Stimulated activated CD8-positive, alpha-beta memory T cell treated with anti-CD3 and anti-CD28 coated beads, Interleukin-15, amount 100 ng/mL, for 24 hours (primary cell): Measurements from ENCODE around the gene IBTK.
"Not testable (repeated sequence)": the region's sequence is repeated elsewhere in the genome, so short reads cannot be mapped to it uniquely, and the experiment has no call there.

ENCODE experiments used
- DNase-seq: peaks from one replicate; pipeline ENCODE4 v3.0.0-alpha.2; 2020; ENCODE audit warnings: low read depth

Gene IBTK

GRCh38 chr6:82176616-82177015 is 70.9 kb downstream of the IBTK start:
- no peak for DNase-seq

GRCh38 chr6:82172594-82172993 is 75.0 kb downstream of the IBTK start:
- no peak for DNase-seq

- no peak for DNase-seq
These were observed 78.2 kb downstream of the IBTK start for GRCh38 chr6:82169138-82169876.

- no peak for DNase-seq
These were observed 81.1 kb downstream of the IBTK start for GRCh38 chr6:82166493-82166892.

GRCh38 chr6:82160255-82160990 is 87.1 kb downstream of the IBTK start:
- DNase-seq: no peak

- not testable (repeated sequence) for DNase-seq
These were observed 94.8 kb downstream of the IBTK start for GRCh38 chr6:82152786-82153185.

GRCh38 chr6:82151147-82151546 is 96.4 kb downstream of the IBTK start:
- not testable (repeated sequence) for DNase-seq

GRCh38 chr6:82145926-82146452 is 101.6 kb downstream of the IBTK start:
- no peak for DNase-seq

GRCh38 chr6:82144852-82145340 is 102.6 kb downstream of the IBTK start:
- DNase-seq: no peak

- DNase-seq: no peak
These were observed 103.3 kb downstream of the IBTK start for GRCh38 chr6:82144007-82144851.

- no peak for DNase-seq
These were observed 104.5 kb downstream of the IBTK start for GRCh38 chr6:82143041-82143481.

GRCh38 chr6:82142524-82142923 is 105.0 kb downstream of the IBTK start:
- DNase-seq: no peak

GRCh38 chr6:82138075-82138791 is 109.3 kb downstream of the IBTK start:
- DNase-seq: no peak

- no peak for DNase-seq
These were observed 116.1 kb downstream of the IBTK start for GRCh38 chr6:82131441-82131840.

GRCh38 chr6:82129797-82130196 is 117.7 kb downstream of the IBTK start:
- no peak for DNase-seq

- not testable (repeated sequence) for DNase-seq
These were observed 118.6 kb downstream of the IBTK start for GRCh38 chr6:82128973-82129372.

GRCh38 chr6:82123632-82124031 is 123.9 kb downstream of the IBTK start:
- DNase-seq: no peak
